GM12872 (cell line): ENCODE data around the gene PBX2.
A peak's percentile ranks its signal among the peaks of the same experiment; 100 is the strongest.

Source experiments
- CTCF ChIP-seq: IDR thresholded peaks from 3 replicates; pipeline ENCODE4 v1.5.1; 2011; ENCODE audit warnings: low read depth, mild to moderate bottlenecking, low read length, moderate library complexity; ENCODE audit not compliant: insufficient read depth

The PBX2 gene

GRCh38 chr6:32200711-32201475, 10.9 kb upstream of the PBX2 start:
- TF ChIP-seq CTCF, result no peak

- TF ChIP-seq CTCF, result no peak
Measured at GRCh38 chr6:32198866-32199265, 8.9 kb upstream of the PBX2 start.

- TF ChIP-seq CTCF, result no peak
Measured at GRCh38 chr6:32198345-32198696, 8.3 kb upstream of the PBX2 start.

GRCh38 chr6:32196682-32197616, 6.9 kb upstream of the PBX2 start:
- TF ChIP-seq CTCF, result peak; percentile 15; the same call in 1 of the 3 replicates

GRCh38 chr6:32195902-32196681, 6.1 kb upstream of the PBX2 start:
- no peak for TF ChIP-seq CTCF

GRCh38 chr6:32195652-32195901, 5.6 kb upstream of the PBX2 start:
- TF ChIP-seq CTCF, result peak; percentile 39; the same call in 2 of the 3 replicates

GRCh38 chr6:32194825-32195651, 5.0 kb upstream of the PBX2 start:
- TF ChIP-seq CTCF, result peak; percentile 67
